Activated CD4-positive, alpha-beta T cell treated with anti-CD3 and anti-CD28 coated beads, Interleukin-2, Interleukin-4, amounts not matched to agents 100 ng/mL and 50 ng/mL, durations not matched to agents 16 hours and 8 hours (primary cell): ENCODE measurements around the gene BORCS5.
"Not testable (repeated sequence)": the region's sequence is repeated elsewhere in the genome, so short reads cannot be mapped to it uniquely, and the experiment has no call there.

Experiments
- DNase-seq: peaks from one replicate; pipeline ENCODE4 v3.0.0-alpha.2; 2020; ENCODE audit warnings: low spot score

BORCS5 gene

GRCh38 chr12:12356896-12357718, at the start of gene BORCS5:
Gene BORCS5 (plus strand): TSS chr12:12357078. CDS start chr12:12357452, 374 bp downstream.
- DNase-seq, result peak; percentile 99

DNA sequence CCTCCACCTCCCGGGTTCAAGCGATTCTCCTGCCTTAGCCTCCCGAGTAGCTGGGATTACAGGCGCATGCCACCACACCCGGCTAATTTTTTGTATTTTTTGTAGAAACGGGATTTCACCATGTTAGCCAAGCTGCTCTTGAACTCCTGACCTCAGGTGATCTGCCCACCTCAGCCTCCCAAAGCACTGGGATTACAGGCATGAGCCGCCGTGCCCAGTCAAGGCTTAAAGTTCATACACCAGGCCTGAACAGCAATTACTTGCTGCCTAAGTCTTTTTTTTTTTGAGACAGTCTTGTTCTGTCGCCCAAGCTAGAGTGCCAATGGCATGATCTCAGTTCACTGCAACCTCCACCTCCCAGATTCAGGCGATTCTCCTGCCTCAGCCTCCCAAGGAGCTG, 46.2 kb upstream of the BORCS5 start:
- not testable (repeated sequence) for DNase-seq

DNA sequence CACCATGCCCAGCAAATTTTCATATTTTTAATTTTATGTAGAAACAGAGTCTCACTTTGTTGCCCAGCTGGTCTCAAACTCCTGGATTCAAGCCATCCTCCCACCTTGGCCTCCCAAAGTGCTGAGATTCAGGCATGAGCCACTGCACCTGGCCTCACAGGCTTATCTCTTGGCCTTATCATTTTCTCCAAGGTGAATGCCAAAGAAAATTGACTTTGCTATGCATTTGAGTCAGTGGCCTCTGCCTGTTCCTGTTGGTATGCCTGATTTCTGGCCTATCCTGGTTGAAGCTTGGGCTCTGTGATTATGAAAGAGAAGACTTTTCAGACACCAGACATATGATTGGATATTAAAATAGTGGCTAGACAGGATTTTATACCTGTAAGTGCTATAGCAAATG, 41.0 kb upstream of the BORCS5 start:
- DNase-seq, result no peak

- DNase-seq, result no peak
These were observed 37.3 kb upstream of the BORCS5 start for GRCh38 chr12:12319451-12320183.

DNA sequence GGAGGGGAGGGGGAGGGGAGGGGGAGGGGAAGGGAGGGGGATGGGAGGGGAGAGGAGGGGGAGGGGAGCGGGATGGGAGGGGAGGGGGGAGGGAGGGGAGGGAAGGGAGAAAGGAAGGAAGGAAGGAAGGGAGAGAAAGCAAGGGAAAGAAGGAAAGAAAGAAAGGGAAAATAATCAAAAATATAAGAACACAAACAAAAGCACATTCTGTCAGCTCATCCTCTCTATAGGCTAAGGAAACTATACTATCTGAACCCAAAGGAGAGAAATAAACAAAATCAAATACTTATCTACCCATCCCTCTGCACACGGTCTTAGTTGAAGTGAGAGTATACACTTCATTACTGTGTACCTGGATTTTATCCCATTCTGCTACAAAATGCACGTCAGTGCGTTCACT, 33.8 kb upstream of the BORCS5 start:
- no peak for DNase-seq

- no peak for DNase-seq
These were observed 33.3 kb upstream of the BORCS5 start for GRCh38 chr12:12323591-12323990.

DNA sequence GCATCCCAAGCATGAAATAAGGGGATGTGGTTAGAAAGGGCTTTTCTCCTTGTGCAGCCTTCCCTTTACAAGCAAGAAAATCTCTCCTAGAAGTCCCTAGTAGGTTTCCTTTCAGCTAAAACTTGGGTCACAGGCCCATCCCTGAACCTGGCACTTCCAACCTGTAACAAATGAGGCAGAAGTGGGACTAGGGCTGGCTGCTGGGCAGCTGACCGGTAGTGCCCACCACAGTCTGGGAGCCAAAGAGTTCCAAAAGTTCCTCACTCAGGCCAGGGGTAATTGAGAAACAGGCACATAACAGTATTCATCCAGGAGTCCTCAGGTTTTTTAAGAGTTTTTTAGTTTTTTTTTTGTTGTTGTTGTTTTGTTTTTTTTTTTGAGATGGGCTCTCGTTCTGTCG, 30.6 kb upstream of the BORCS5 start:
- DNase-seq, result no peak

- peak; percentile 54 for DNase-seq
These were observed 29.1 kb upstream of the BORCS5 start for GRCh38 chr12:12327802-12328201.

DNA sequence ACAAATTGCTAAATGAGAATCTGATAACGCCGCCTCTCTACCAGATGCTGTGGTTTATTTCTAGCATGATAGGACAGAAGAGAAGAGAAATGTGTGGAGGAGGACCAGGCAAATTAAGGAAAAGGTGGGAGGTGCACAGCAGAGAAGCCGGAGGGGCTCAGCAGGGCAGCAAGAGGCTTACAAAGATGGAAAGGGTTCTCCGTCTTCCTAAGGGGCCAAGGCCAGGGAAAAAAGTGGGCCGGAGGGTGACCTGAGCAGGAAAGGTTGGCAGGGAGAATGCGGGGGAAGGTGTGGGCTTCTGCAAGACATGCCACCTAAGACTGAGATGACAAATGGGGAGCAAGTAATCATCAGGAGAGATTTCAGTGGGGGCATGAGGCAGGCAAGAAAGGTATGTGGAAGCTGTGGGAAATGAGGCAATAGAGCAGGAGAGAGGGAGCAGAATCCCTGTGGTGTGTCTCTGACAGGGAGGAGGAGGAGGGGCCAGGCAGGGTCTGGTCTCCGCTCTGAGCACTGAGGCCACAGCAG, 25.6 kb upstream of the BORCS5 start:
- no peak for DNase-seq

DNA sequence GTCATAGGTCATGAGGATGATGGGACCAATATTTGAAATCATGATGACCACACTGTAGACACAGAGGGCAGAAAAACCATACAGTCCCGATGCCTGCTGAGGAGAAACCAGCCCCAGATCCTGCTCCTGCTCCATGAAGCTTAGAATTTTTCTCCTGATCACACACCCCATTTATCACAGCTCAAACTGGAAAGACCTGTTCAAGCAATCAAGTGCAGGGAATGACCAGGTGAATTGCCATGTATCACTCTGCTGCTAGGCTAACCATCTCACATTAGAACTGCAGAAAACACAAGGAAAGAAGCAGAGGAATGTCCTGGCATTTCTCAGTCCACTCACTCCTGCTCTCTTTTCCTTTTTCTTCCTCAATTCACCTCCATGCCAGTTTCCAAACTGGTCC, 25.0 kb upstream of the BORCS5 start:
- no peak for DNase-seq

GRCh38 chr12:12333407-12334366, 23.2 kb upstream of the BORCS5 start:
- no peak for DNase-seq

DNA sequence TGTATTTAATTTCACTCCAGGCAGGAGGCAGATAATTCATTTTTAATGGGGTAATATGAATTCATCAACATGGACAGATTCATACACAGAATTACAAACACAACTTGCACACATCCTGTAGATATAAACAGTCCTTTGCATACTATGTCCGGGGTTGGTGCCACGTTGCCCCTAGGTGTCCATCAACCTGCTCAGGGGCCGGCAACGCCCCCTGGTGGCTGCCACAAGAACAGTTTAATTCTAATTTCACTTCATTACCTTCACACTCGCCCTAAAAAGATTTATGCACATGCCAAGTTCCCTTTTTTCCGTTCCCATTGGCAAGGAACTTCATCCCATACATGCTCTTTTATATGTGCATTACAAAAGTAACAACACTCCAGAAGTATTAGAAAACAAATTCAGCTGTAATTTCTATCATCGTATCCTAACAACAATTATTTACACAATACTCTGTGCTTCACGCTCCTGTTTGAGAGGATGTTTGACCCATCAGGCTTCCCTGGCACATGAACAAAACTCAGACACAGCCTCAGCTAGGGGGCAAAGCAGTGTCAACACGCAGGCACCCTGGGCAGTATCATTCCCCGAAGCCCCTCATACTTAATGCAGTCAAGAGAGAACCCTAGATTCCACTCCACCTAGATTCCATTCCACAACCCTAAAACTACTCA, 22.4 kb upstream of the BORCS5 start:
- DNase-seq, result peak; percentile 68

GRCh38 chr12:12336049-12336411, 20.8 kb upstream of the BORCS5 start:
- no peak for DNase-seq

GRCh38 chr12:12336511-12336910, 20.4 kb upstream of the BORCS5 start:
- no peak for DNase-seq

GRCh38 chr12:12338527-12339168, 18.2 kb upstream of the BORCS5 start:
- DNase-seq, result no peak

DNA sequence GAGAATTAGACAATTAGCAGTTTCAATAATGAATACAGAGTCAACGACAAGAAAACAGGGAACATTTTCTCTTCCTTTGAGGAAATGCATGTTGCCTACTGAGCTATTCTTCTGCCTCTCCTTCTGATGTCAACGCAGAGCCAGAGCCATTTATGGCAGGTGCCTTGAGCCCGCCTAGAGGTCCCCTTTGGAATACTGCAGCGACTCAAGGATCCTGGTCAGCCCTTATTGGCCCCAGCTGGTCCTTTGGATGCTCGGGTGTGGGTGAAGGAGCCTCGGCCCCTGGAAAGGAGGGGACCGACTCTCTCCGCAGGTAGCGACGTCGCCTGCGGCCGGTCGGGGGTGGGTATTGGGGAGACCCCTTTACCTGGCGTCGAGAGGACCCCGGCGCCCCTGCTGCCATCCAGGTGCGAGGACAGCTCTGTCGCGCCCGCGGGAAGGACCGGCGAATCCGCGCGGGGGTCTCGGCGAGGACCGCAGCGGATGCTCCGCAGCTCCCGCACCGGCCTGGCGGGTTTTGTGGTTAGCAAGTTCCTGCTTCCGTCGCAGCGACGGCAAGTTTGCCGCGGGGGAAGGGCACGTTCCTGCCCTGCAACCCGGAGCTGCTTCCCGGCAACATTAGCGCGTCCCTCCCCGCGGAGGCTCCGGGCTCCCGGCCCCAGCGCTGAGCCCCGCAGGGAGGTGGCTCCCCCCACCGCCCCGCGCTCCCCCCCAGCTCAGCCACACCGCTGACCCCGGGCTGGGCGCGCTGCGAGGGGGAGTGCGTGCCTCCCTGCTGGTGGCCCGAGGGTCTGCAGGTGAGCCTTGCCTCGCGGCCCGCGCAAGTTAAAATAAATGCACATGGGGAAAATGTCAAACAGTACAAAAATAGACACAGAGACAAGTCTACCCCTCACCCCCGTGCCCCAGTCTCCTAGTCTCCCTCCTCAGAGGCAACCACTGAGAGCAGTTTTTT, 6.9 kb upstream of the BORCS5 start, which contains the start of gene MANSC1:
TSS of gene MANSC1 (minus strand) at position 532 of the 955 bp plus-strand sequence. CDS start 6,928 bp downstream, outside the sequence.
- DNase-seq, result peak; percentile 49

DNA sequence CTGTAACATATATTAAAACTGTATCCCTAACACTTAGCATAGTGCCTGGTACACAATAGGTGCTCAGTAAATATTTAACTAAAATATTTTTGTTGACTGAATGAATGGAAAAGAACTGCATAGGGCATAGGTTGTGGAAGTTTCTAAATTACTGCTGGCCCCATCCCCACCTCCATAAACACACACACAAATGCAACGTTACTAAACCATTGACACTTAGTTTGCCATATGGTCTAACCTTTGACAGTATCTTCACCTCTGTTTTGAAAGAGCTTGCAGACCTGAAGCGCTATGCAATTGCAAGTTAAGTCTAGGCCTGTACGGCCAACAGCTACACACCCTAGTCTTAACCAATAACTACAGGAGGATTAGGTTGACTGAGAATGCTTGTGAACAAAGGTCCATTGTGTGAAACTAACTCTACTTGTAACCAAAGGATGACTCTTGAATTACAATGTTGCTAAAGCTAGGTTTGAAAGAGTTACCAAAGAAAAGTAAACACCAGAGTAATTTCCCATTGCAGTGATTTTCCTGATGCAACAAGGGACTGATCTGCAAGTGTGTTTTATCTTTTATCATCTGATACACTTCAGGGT, 5.9 kb upstream of the BORCS5 start:
- no peak for DNase-seq

GRCh38 chr12:12351468-12352185, 5.3 kb upstream of the BORCS5 start:
- DNase-seq, result not testable (repeated sequence)
